SU-DHL-6 (cell line): ENCODE results near the gene BCO2.

Experiments
- H2AFZ ChIP-seq: fragments of 200-600 bp; sonication (generic); 2 replicates; pipeline ENCODE4 v1.6.1; 2014; ENCODE audit warnings: low read depth, mild to moderate bottlenecking, moderate library complexity, mixed read lengths, antibody characterized with exemption, low read length; ENCODE audit not compliant: severe bottlenecking
- H3F3A ChIP-seq: fragments of 200-600 bp; shearing (Covaris generic); 2 replicates; pipeline ENCODE4 v1.6.0; 2016; ENCODE audit warnings: antibody characterized with exemption, mild to moderate bottlenecking; ENCODE audit not compliant: insufficient read depth
- H3K27ac ChIP-seq: fragments of 200-600 bp; sonication (generic); 2 replicates; pipeline ENCODE4 v1.5.1; 2016; ENCODE audit warnings: low read depth, mild to moderate bottlenecking, low read length, moderate library complexity, mixed read lengths
- H3K27me3 ChIP-seq: fragments of 200-600 bp; sonication (generic), shearing (Covaris generic); 2 replicates; pipeline ENCODE4 v1.6.0; 2014; ENCODE audit warnings: mild to moderate bottlenecking, low read length
- H3K36me3 ChIP-seq: fragments of 200-600 bp; sonication (generic); 2 replicates; pipeline ENCODE4 v1.6.1; 2014; ENCODE audit warnings: mild to moderate bottlenecking, low read length, mixed read lengths
- H3K4me2 ChIP-seq: fragments of 300-600, 200-600 bp; shearing (Covaris generic), sonication (generic); 2 replicates; pipeline ENCODE4 v1.6.0; 2014; ENCODE audit warnings: low read length, low read depth, mild to moderate bottlenecking; ENCODE audit not compliant: poor library complexity, severe bottlenecking
- H3K4me3 ChIP-seq: fragments of 200-600 bp; sonication (generic); 2 replicates; pipeline ENCODE4 v1.5.1; 2014; ENCODE audit warnings: antibody characterized with exemption, low read length, mild to moderate bottlenecking, mixed read lengths; ENCODE audit not compliant: insufficient read depth, poor library complexity, severe bottlenecking
- H3K79me2 ChIP-seq: fragments of 200-600 bp; sonication (generic); 2 replicates; pipeline ENCODE4 v1.6.1; 2014; ENCODE audit warnings: mild to moderate bottlenecking, low read length, moderate library complexity; ENCODE audit not compliant: insufficient read depth
- H3K9ac ChIP-seq: fragments of 200-600 bp; sonication (generic); 2 replicates; pipeline ENCODE4 v1.7.0; 2014; ENCODE audit warnings: mild to moderate bottlenecking, low read length
- H3K9me2 ChIP-seq: fragments of 200-600 bp; sonication (generic); replicated peaks from 2 replicates; pipeline ENCODE4 v1.6.1; 2014; ENCODE audit warnings: low read length; ENCODE audit not compliant: insufficient read depth
- H3K9me3 ChIP-seq: fragments of 200-600 bp; sonication (generic); 2 replicates; pipeline ENCODE4 v1.6.1; 2014; ENCODE audit warnings: low read length, mixed read lengths; ENCODE audit not compliant: insufficient read depth
- H4K20me1 ChIP-seq: fragments of 200-600 bp; sonication (generic); 2 replicates; pipeline ENCODE4 v1.6.1; 2014; ENCODE audit warnings: low read depth, mild to moderate bottlenecking, antibody characterized with exemption, low read length, moderate library complexity, mixed read lengths
- CTCF ChIP-seq: fragments of 200-600 bp; sonication (generic); IDR thresholded peaks from one replicate; pipeline ENCODE4 v1.5.1; 2017; ENCODE audit warnings: antibody characterized with exemption, mild to moderate bottlenecking, low read length, moderate library complexity; ENCODE audit not compliant: insufficient read depth, poor library complexity, severe bottlenecking
- EZH2phosphoT487 ChIP-seq: fragments of 200-600 bp; sonication (generic), shearing (Covaris generic); conservative IDR thresholded peaks from 2 replicates; pipeline ENCODE4 v1.6.1; 2018; ENCODE audit warnings: mild to moderate bottlenecking, antibody characterized with exemption, low read length, moderate library complexity, mixed read lengths

The BCO2 gene

GRCh38 chr11:112206071-112206470 is 30.8 kb downstream of the BCO2 start:
- no peaks in the 10 kb centered on the region for H3K9me2 ChIP-seq
- H3K27ac ChIP-seq, result no peak overlapping the region
- TF ChIP-seq EZH2phosphoT487 (no peak), CTCF (no peak)
- no peaks in the 10 kb centered on the region for H3K36me3 ChIP-seq
- H2AFZ ChIP-seq, result no peak overlapping the region
- no peaks in the 10 kb centered on the region for H3F3A ChIP-seq
- H3K27me3 ChIP-seq, result no peaks in the 10 kb centered on the region
- H3K4me3 ChIP-seq, result no peak overlapping the region
- no peak overlapping the region for H3K9ac ChIP-seq
- H3K4me2 ChIP-seq, result no peak overlapping the region
- no peaks in the 10 kb centered on the region for H4K20me1 ChIP-seq
- H3K79me2 ChIP-seq, result no peaks in the 10 kb centered on the region
- no peaks in the 10 kb centered on the region for H3K9me3 ChIP-seq

- TF ChIP-seq EZH2phosphoT487, result no peak
- TF ChIP-seq CTCF, result no peak
- Histone ChIP-seq H4K20me1 (no peaks in the 10 kb centered on the region), H3K36me3 (no peaks in the 10 kb centered on the region), H3K9me2 (no peaks in the 10 kb centered on the region), H2AFZ (no peak overlapping the region), H3K27ac (no peak overlapping the region), H3K4me2 (no peak overlapping the region), H3K4me3 (no peak overlapping the region), H3K9me3 (no peaks in the 10 kb centered on the region), H3K79me2 (no peaks in the 10 kb centered on the region), H3F3A (no peaks in the 10 kb centered on the region), H3K9ac (no peak overlapping the region), H3K27me3 (no peaks in the 10 kb centered on the region)
Measured at GRCh38 chr11:112210890-112211289, 35.6 kb downstream of the BCO2 start.

GRCh38 chr11:112211536-112211935 is 36.2 kb downstream of the BCO2 start:
- TF ChIP-seq CTCF, result no peak
- no peak for TF ChIP-seq EZH2phosphoT487
- no peak overlapping the region for H3K4me2 ChIP-seq

More at GRCh38 chr11:112211536-112211935, 36.2 kb downstream of the BCO2 start:
- Histone ChIP-seq H4K20me1 (no peaks in the 10 kb centered on the region), H3K9me2 (no peaks in the 10 kb centered on the region), H3K79me2 (no peaks in the 10 kb centered on the region), H3K36me3 (no peaks in the 10 kb centered on the region), H3K27ac (no peak overlapping the region), H3K27me3 (no peaks in the 10 kb centered on the region), H3K4me3 (no peak overlapping the region), H2AFZ (no peak overlapping the region), H3F3A (no peaks in the 10 kb centered on the region), H3K9ac (no peak overlapping the region), H3K9me3 (no peaks in the 10 kb centered on the region)
